K562 (cell line): Measurements from ENCODE around the gene PLD6.

ENCODE experiments used
- EHMT2 ChIP-seq: fragments of 450-650 bp; IDR thresholded peaks from 2 replicates; pipeline ENCODE4 v1.6.1; 2018; ENCODE audit warnings: antibody characterized with exemption
- EP400 ChIP-seq: fragments of 450-650 bp; IDR thresholded peaks from 2 replicates; pipeline ENCODE4 v1.6.1; 2017; ENCODE audit warnings: antibody characterized with exemption, mild to moderate bottlenecking, moderate library complexity
- HEY1 ChIP-seq: fragments of 250-450 bp; sonication (Bioruptor Pico); IDR thresholded peaks from 2 replicates; pipeline ENCODE4 v1.5.0; 2020; ENCODE audit warnings: mild to moderate bottlenecking, moderate library complexity, borderline replicate concordance
- HMG20B ChIP-seq: fragments of 250-450 bp; sonication (Bioruptor Pico); IDR thresholded peaks from 2 replicates; pipeline ENCODE4 v1.5.0; 2021; ENCODE audit warnings: mild to moderate bottlenecking
- PHB2 ChIP-seq: fragments of 450-650 bp; IDR thresholded peaks from 2 replicates; pipeline ENCODE4 v1.6.1; 2017; ENCODE audit warnings: low read depth
- PRMT5 ChIP-seq: sonication (generic); formaldehyde crosslinking; IDR thresholded peaks from 2 replicates; pipeline ENCODE4 v1.5.0; 2020; ENCODE audit warnings: missing genetic modification reagents
- SNRNP70 ChIP-seq: fragments of 200-400 bp; formaldehyde crosslinking; optimal IDR thresholded peaks from 2 replicates; pipeline ENCODE3; 2017; ENCODE audit warnings: low read depth, low read length
- SOX6 ChIP-seq: fragments of 450-650 bp; IDR thresholded peaks from 2 replicates; pipeline ENCODE4 v1.6.1; 2014; ENCODE audit warnings: mild to moderate bottlenecking
- YY1 ChIP-seq, 3 experiments: IDR thresholded peaks; 2 replicates each; pipeline ENCODE4 v1.6.1; 2011; ENCODE audit warnings: low read length in 2 of 3, mild to moderate bottlenecking in 2 of 3, moderate library complexity in 2 of 3, borderline replicate concordance in 1 of 3, control low read depth in 1 of 3, low read depth in 1 of 3; ENCODE audit not compliant: insufficient read depth in 3 of 3, insufficient replicate concordance in 2 of 3, control insufficient read depth in 1 of 3, insufficient read length in 1 of 3; ENCODE audit errors: extremely low read depth in 1 of 3
- ZFX ChIP-seq: sonication (generic); formaldehyde crosslinking; IDR thresholded peaks from 2 replicates; pipeline ENCODE4 v1.8.0; 2022; ENCODE audit warnings: mild to moderate bottlenecking, missing genetic modification reagents, moderate library complexity
- ZNF668 ChIP-seq: fragments of 250-450 bp; sonication (Bioruptor Pico); IDR thresholded peaks from 2 replicates; pipeline ENCODE4 v1.8.0; 2022; ENCODE audit warnings: mild to moderate bottlenecking, inconsistent platforms
- TF ChIP-seq, protein P1 (sequence below), 3 experiments: IDR thresholded peaks in 2 of 3; conservative IDR thresholded peaks in 1 of 3; 2 replicates each; pipeline ENCODE4 v1.5.1; 2011 to 2012; ENCODE audit warnings: low read length in 3 of 3, mild to moderate bottlenecking in 3 of 3, control low read depth in 2 of 3, improper control_type of control experiment in 1 of 3, inconsistent platforms in 1 of 3, low read depth in 1 of 3, mixed read lengths in 1 of 3, moderate library complexity in 1 of 3; ENCODE audit not compliant: insufficient read depth in 2 of 3

DNA sequence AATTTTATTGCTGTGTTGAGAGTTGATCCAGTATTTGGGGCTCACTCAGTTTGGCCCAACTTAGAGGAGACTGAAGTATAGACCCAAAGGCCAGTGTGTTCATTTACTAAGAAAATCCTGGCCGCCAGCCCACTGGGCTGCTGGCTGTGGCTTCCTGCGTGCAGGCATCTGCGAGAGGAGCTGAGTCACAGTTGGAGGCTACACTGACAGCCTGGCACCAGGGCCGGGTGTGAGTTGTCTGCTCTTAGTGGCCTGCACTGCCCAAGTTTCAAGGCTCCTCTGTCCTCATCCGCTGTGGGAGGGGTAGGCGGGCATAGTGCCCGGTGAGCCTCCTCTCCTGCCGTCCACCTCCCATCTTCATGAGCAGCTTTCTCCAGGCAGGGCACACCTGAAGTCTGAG, 54.2 kb downstream of the PLD6 start:
- TF ChIP-seq SNRNP70 (no peak), YY1 (IDR thresholded peaks at IDR 0.05; ENCODE audit: borderline replicate concordance in 1 of 3, control insufficient read depth in 1 of 3, extremely low read depth in 1 of 3, insufficient read depth in 3 of 3, insufficient read length in 1 of 3, insufficient replicate concordance in 2 of 3, low read depth in 1 of 3, low read length in 2 of 3) (no peak), ZNF668 (CRISPR knock-in tag) (no peak), HMG20B (CRISPR knock-in tag) (no peak), EHMT2 (no peak), PHB2 (no peak), SOX6 (no peak), EP400 (no peak), PRMT5 (CRISPR knock-in tag) (no peak), ZFX (CRISPR knock-in tag) (no peak), HEY1 (CRISPR knock-in tag) (no peak)
- TF ChIP-seq, protein P1, sequence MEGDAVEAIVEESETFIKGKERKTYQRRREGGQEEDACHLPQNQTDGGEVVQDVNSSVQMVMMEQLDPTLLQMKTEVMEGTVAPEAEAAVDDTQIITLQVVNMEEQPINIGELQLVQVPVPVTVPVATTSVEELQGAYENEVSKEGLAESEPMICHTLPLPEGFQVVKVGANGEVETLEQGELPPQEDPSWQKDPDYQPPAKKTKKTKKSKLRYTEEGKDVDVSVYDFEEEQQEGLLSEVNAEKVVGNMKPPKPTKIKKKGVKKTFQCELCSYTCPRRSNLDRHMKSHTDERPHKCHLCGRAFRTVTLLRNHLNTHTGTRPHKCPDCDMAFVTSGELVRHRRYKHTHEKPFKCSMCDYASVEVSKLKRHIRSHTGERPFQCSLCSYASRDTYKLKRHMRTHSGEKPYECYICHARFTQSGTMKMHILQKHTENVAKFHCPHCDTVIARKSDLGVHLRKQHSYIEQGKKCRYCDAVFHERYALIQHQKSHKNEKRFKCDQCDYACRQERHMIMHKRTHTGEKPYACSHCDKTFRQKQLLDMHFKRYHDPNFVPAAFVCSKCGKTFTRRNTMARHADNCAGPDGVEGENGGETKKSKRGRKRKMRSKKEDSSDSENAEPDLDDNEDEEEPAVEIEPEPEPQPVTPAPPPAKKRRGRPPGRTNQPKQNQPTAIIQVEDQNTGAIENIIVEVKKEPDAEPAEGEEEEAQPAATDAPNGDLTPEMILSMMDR (IDR thresholded peaks at IDR 0.05 in 2 of 3, conservative IDR thresholded peaks at IDR 0.05 in 1 of 3; ENCODE audit: insufficient read depth in 2 of 3, low read depth in 1 of 3, low read length in 3 of 3) = no peak
